ENCODE measurements around the gene TBCA.

GRCh38 chr5:77777281-77777892 is 1.2 kb upstream of the TBCA start:
- TF ChIP-seq, protein P1, sequence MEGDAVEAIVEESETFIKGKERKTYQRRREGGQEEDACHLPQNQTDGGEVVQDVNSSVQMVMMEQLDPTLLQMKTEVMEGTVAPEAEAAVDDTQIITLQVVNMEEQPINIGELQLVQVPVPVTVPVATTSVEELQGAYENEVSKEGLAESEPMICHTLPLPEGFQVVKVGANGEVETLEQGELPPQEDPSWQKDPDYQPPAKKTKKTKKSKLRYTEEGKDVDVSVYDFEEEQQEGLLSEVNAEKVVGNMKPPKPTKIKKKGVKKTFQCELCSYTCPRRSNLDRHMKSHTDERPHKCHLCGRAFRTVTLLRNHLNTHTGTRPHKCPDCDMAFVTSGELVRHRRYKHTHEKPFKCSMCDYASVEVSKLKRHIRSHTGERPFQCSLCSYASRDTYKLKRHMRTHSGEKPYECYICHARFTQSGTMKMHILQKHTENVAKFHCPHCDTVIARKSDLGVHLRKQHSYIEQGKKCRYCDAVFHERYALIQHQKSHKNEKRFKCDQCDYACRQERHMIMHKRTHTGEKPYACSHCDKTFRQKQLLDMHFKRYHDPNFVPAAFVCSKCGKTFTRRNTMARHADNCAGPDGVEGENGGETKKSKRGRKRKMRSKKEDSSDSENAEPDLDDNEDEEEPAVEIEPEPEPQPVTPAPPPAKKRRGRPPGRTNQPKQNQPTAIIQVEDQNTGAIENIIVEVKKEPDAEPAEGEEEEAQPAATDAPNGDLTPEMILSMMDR (IDR thresholded peaks at IDR 0.05; ENCODE audit: low read depth, low read length, poor library complexity, severe bottlenecking), result no peak
- no peak for TF ChIP-seq EZH2phosphoT487 (IDR thresholded peaks at IDR 0.05; ENCODE audit: borderline replicate concordance, low read length)
